Karpas-422 (cell line): Measurements from ENCODE around the gene NRXN3. TPM values are rescaled to one million over a fixed set of nuclear protein-coding genes. Genes with fewer than 3 reads are reported as not detected.

Source experiments
- DNase-seq: peaks from one replicate; pipeline ENCODE4 v3.0.0-alpha.2; 2015
- H2AFZ ChIP-seq: fragments of 200-600 bp; sonication (generic); 2 replicates; pipeline ENCODE4 v1.6.1; 2014; ENCODE audit warnings: antibody characterized with exemption, low read length, mixed read lengths
- H3K27ac ChIP-seq: fragments of 200-600 bp; sonication (generic); 2 replicates; pipeline ENCODE4 v1.5.1; 2014; ENCODE audit warnings: mild to moderate bottlenecking, low read length, moderate library complexity
- H3K27me3 ChIP-seq: fragments of 200-600 bp; sonication (generic); 2 replicates; pipeline ENCODE4 v1.6.1; 2014; ENCODE audit warnings: low read length, mixed read lengths
- H3K36me3 ChIP-seq: fragments of 200-600 bp; sonication (generic); 2 replicates; pipeline ENCODE4 v1.6.1; 2014; ENCODE audit warnings: low read length, mixed read lengths; ENCODE audit not compliant: insufficient read depth
- H3K4me1 ChIP-seq: fragments of 200-600 bp; sonication (generic); 2 replicates; pipeline ENCODE4 v1.6.1; 2014; ENCODE audit warnings: mild to moderate bottlenecking, low read length, mixed read lengths
- H3K4me2 ChIP-seq: fragments of 200-600 bp; sonication (generic); 2 replicates; pipeline ENCODE4 v1.6.1; 2014; ENCODE audit warnings: low read length, low read depth, mild to moderate bottlenecking; ENCODE audit not compliant: poor library complexity, severe bottlenecking
- H3K4me3 ChIP-seq: fragments of 200-600 bp; sonication (generic); 2 replicates; pipeline ENCODE4 v1.5.1; 2014; ENCODE audit warnings: mild to moderate bottlenecking, antibody characterized with exemption, low read length, mixed read lengths
- H3K79me2 ChIP-seq: fragments of 200-600 bp; sonication (generic); 2 replicates; pipeline ENCODE4 v1.6.1; 2014; ENCODE audit warnings: mild to moderate bottlenecking, low read length, mixed read lengths
- H3K9ac ChIP-seq: fragments of 200-600 bp; sonication (generic); 2 replicates; pipeline ENCODE4 v1.6.0; 2014; ENCODE audit warnings: low read length
- H3K9me2 ChIP-seq: fragments of 200-600 bp; sonication (generic), shearing (Covaris generic); replicated peaks from 2 replicates; pipeline ENCODE4 v1.6.0; 2014; ENCODE audit warnings: mild to moderate bottlenecking, low read length, moderate library complexity; ENCODE audit not compliant: insufficient read depth
- H3K9me3 ChIP-seq: fragments of 300-700, 200-600 bp; sonication (generic); 2 replicates; pipeline ENCODE4 v1.6.1; 2014; ENCODE audit warnings: low read length, mixed read lengths
- H4K20me1 ChIP-seq: fragments of 200-600 bp; sonication (generic); 2 replicates; pipeline ENCODE4 v1.6.1; 2014; ENCODE audit warnings: mild to moderate bottlenecking, antibody characterized with exemption, low read length, low read depth; ENCODE audit not compliant: insufficient read depth
- total RNA-seq: library from RNA; depleted of rRNA; stranded (reverse); fragments of >200 nt; shearing (Covaris generic); gene quantifications from 2 replicates; pipeline ENCODE4 v1.2.3, GENCODE V29; 2014; ENCODE audit warnings: low replicate concordance

The NRXN3 gene
- total RNA-seq, 1 experiment from 2014 or later, result not detected

DNA sequence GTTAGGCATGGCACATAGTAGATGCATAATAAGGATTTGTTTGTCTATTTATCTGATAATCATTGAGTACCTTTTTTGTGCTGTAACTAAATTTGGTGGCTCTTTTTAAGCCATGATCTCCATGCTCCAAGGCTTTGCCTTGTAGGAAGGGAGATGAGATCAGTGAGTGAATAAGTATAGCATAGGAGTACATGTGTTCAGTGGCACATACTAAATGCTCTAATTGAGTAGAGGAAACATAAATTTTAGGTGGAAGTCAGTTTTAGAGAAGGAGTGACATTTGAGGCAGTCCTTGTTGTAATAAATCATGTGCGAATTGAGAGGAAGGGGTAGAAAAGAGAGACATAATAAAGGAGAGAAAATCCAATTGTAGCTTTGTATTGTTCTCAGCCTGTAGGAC, 482.6 kb downstream of the NRXN3 start:
- Histone ChIP-seq H3K9me2 (no peaks in the 10 kb centered on the region), H3K9ac (no peak overlapping the region), H3K9me3 (no peaks in the 10 kb centered on the region), H2AFZ (no peak overlapping the region), H3K27ac (no peak overlapping the region), H3K27me3 (no peaks in the 10 kb centered on the region), H3K79me2 (no peaks in the 10 kb centered on the region), H3K4me1 (peaks cover 6% of the 10 kb centered on the region), H3K4me3 (no peak overlapping the region), H4K20me1 (no peaks in the 10 kb centered on the region), H3K36me3 (no peaks in the 10 kb centered on the region), H3K4me2 (no peak overlapping the region)
- no peak for DNase-seq

DNA sequence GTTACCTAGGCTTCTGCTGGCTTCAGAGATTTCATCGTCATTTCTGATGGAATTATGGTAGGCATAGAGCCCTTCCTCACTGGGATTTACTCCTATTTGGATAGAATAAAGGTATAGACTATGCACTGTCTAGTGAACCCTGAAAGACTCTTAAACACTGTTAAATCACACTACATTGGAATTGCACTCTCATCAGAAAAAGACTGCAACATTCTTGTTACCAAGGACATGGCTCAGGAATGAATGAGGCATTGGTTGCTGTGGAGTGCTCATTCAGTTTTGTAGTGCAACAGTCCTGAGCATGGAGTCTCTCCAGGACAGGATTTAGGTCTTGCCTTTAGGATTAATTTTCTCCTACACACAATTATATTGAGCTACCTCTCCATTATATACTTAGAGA, 483.0 kb downstream of the NRXN3 start:
- Histone ChIP-seq H3K9me2 (no peaks in the 10 kb centered on the region), H3K27me3 (no peaks in the 10 kb centered on the region), H3K4me2 (no peak overlapping the region), H4K20me1 (no peaks in the 10 kb centered on the region), H3K9ac (no peak overlapping the region), H3K27ac (no peak overlapping the region), H3K4me3 (no peak overlapping the region), H3K4me1 (peaks cover 6% of the 10 kb centered on the region), H3K79me2 (no peaks in the 10 kb centered on the region), H3K36me3 (no peaks in the 10 kb centered on the region), H2AFZ (no peak overlapping the region), H3K9me3 (no peaks in the 10 kb centered on the region)
- DNase-seq, result no peak

DNA sequence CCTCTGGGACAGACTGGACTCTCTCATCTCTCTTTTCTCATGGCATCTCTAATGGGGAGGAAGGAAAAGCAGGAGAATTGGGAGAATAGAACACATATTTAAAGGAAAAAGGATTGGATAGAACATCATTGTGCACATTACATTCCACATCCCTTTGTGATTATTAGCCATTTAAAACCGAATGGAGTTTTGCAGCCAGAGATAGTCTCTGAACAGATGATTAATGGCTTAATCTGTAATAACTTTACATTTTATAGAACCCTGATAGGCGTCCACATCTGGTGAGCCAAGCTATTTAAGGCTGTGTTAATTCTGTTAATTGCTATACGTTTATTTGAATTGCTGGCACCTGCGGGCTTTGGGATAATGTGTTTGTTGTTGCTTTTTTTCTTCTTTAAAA, 487.3 kb downstream of the NRXN3 start:
- no peak overlapping the region for H3K4me3 ChIP-seq
- H3K36me3 ChIP-seq, result no peaks in the 10 kb centered on the region
- no peaks in the 10 kb centered on the region for H3K27me3 ChIP-seq
- H3K9me3 ChIP-seq, result no peaks in the 10 kb centered on the region
- no peaks in the 10 kb centered on the region for H3K79me2 ChIP-seq
- H3K9me2 ChIP-seq, result no peaks in the 10 kb centered on the region
- H4K20me1 ChIP-seq, result no peaks in the 10 kb centered on the region
- no peak for DNase-seq
- no peak overlapping the region for H2AFZ ChIP-seq
- no peak overlapping the region for H3K4me2 ChIP-seq
- H3K27ac ChIP-seq, result no peak overlapping the region
- no peak overlapping the region for H3K9ac ChIP-seq
- peaks cover 2% of the 10 kb centered on the region for H3K4me1 ChIP-seq

DNA sequence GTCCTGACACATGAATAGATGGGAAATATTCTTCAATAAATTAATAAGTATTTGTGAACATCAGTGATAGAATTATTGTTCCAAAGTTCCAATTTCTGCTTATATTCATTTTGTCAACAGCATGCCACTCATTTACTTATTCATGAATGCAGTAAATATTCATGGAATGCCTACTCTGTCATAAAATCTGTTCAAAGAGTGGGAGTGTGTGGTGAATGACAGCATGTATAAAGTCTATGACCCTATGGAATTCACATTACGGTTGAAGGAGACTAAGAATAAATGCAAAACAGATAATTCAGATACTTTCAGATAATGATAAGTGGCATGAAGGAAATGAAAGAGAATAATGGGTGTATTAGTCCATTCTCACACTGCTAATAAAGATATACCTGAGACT, 494.7 kb downstream of the NRXN3 start:
- Histone ChIP-seq H3K79me2 (no peaks in the 10 kb centered on the region), H3K27ac (no peak overlapping the region), H3K4me2 (no peak overlapping the region), H3K9ac (no peak overlapping the region), H3K9me3 (no peaks in the 10 kb centered on the region), H3K4me1 (no peaks in the 10 kb centered on the region), H4K20me1 (no peaks in the 10 kb centered on the region), H3K4me3 (no peak overlapping the region), H3K9me2 (no peaks in the 10 kb centered on the region), H3K27me3 (no peaks in the 10 kb centered on the region), H2AFZ (no peak overlapping the region), H3K36me3 (no peaks in the 10 kb centered on the region)
- DNase-seq, result no peak

DNA sequence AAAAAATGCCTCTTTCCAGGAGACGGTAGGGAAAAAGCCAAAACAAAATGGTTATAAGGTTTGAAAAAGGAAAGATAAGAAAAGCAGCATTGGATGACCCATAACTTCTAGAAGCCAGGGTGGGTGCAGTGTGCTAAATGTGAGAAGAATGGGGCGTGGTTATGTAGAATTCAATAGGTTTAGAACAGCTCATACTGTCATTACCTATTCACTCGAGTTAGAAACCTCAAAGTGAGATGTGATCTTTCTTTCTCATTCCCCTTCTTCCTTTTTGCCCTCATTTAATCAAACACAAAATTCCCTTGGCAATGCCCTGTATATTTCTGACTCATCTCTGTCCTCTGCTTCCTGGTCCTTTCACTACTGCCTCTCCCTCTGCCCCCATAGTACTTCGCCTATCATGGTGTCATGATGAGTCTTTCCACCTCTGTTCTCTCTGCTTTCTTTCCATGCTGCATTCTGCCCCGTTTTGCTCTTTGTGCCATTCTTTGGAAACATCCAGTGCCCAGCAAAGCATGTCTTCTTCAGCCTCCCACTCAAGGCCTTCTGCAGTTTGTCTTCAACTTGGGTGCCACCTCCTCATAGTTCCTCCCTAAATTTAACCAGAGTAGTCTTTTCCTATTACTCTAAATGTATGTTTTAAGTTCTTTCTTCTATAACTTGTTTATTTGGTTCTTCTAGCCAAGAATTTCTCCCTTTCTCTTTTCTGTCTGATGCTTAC, 496.3 kb downstream of the NRXN3 start:
- H3K4me3 ChIP-seq, result no peak overlapping the region
- no peak for DNase-seq
- H3K4me1 ChIP-seq, result no peaks in the 10 kb centered on the region

DNA sequence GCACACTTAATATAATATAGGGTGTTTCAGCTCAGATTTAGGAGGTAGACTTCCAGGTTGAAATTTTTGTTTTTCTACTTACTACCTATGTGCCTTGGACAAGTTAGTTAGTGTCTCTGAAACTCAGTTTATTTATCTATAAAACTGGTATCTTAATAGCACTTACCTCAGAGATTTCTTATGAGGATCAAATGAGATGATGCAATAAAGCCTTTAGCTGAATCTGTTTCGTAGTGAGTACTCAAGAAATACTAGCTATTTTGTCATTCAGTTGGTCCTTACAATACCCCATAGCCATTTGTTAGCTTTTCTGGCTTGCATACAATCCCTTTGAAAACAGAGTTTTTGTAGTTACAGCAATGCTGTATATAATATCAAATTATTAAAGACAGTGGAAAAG, 497.0 kb downstream of the NRXN3 start:
- Histone ChIP-seq H2AFZ (no peak overlapping the region), H3K79me2 (no peaks in the 10 kb centered on the region), H3K27ac (no peak overlapping the region), H3K36me3 (no peaks in the 10 kb centered on the region), H4K20me1 (no peaks in the 10 kb centered on the region), H3K4me2 (no peak overlapping the region), H3K9me3 (no peaks in the 10 kb centered on the region), H3K4me3 (no peak overlapping the region), H3K4me1 (no peaks in the 10 kb centered on the region), H3K9ac (no peak overlapping the region), H3K27me3 (no peaks in the 10 kb centered on the region), H3K9me2 (no peaks in the 10 kb centered on the region)
- no peak for DNase-seq

More for the DNA sequence above, 496.3 kb downstream of the NRXN3 start:
- Histone ChIP-seq H4K20me1 (no peaks in the 10 kb centered on the region), H3K9me3 (no peaks in the 10 kb centered on the region), H3K27me3 (no peaks in the 10 kb centered on the region), H3K9me2 (no peaks in the 10 kb centered on the region), H3K36me3 (no peaks in the 10 kb centered on the region), H3K4me2 (no peak overlapping the region), H3K79me2 (no peaks in the 10 kb centered on the region), H3K27ac (no peak overlapping the region), H2AFZ (no peak overlapping the region), H3K9ac (no peak overlapping the region)

DNA sequence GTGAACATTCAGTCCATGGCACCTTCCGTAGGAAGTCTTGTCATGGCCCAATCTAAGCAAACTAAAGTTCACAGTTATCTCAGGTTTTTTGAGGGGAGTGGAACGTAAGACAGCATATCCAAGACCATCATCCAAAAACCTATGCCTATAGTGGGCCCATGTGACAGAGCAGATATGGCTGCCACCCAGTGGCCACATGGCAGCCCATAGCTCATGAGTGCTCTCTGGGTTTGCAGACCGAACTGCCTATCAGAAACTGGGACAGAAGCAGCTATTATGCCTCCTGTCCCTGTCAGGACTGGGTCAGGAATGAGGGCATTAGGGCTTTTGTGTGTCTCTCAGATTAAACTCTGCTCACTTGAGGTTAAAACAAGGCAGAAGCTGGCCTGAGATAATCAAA, 503.7 kb downstream of the NRXN3 start:
- no peak overlapping the region for H3K4me3 ChIP-seq
- no peaks in the 10 kb centered on the region for H3K79me2 ChIP-seq
- no peak overlapping the region for H3K4me2 ChIP-seq
- H3K9me3 ChIP-seq, result no peaks in the 10 kb centered on the region
- H3K36me3 ChIP-seq, result no peaks in the 10 kb centered on the region
- DNase-seq, result peak; percentile 44
- no peak overlapping the region for H3K27ac ChIP-seq
- no peak overlapping the region for H3K9ac ChIP-seq
- H4K20me1 ChIP-seq, result no peaks in the 10 kb centered on the region
- 0 out of 2 replicates have a peak overlapping the region, but pooled peaks have one; percentile 11 for H2AFZ ChIP-seq
- H3K27me3 ChIP-seq, result no peaks in the 10 kb centered on the region
- H3K4me1 ChIP-seq, result no peaks in the 10 kb centered on the region
- H3K9me2 ChIP-seq, result no peaks in the 10 kb centered on the region

DNA sequence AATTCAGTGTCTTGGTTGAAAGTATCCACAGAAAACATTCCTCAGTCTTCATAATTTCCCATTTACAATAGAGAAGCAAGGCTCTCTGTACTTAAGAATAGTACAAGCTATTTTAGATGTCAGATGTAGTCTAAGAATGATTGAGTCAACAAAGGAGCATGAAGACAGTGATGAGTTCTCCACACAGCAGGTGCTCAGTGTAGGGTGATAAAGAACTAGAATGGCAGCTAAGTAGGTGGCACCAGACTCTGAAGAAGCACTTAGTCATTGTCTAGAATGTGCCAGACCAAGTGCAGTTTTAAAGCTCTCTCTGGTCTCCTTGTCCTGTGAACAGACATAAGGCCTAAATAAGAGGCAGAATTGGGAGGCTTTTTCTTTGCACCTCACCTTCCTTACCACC, 504.6 kb downstream of the NRXN3 start:
- H2AFZ ChIP-seq, result no peak overlapping the region
- H3K27me3 ChIP-seq, result no peaks in the 10 kb centered on the region
- no peak overlapping the region for H3K9ac ChIP-seq
- no peak for DNase-seq
- H3K27ac ChIP-seq, result no peak overlapping the region
- H3K4me1 ChIP-seq, result no peaks in the 10 kb centered on the region
- H3K9me2 ChIP-seq, result no peaks in the 10 kb centered on the region
- H4K20me1 ChIP-seq, result no peaks in the 10 kb centered on the region
- H3K9me3 ChIP-seq, result no peaks in the 10 kb centered on the region
- H3K79me2 ChIP-seq, result no peaks in the 10 kb centered on the region
- no peaks in the 10 kb centered on the region for H3K36me3 ChIP-seq
- H3K4me3 ChIP-seq, result no peak overlapping the region
- H3K4me2 ChIP-seq, result no peak overlapping the region
